Lower lobe of right lung (tissue), 2 donors: ENCODE data around the gene KRABD2.

Experiments
- ATAC-seq, 2 donors: fragments of 200-7000 bp; cut with Tn5 transposase; one replicate each; pipeline ENCODE4 v1.9.1; 2020 to 2022; ENCODE audit warnings: mild to moderate bottlenecking in 2 of 2, moderate library complexity in 2 of 2
- DNase-seq: peaks from one replicate; pipeline ENCODE4 v3.0.0-alpha.2; 2020
- H3K27ac ChIP-seq: fragments of 200-600 bp; one replicate; pipeline ENCODE4 v1.8.0; 2022
- H3K27me3 ChIP-seq: fragments of 200-600 bp; one replicate; pipeline ENCODE4 v1.8.0; 2022; ENCODE audit warnings: low read depth
- H3K36me3 ChIP-seq: fragments of 200-600 bp; one replicate; pipeline ENCODE4 v1.8.0; 2022; ENCODE audit warnings: mild to moderate bottlenecking
- H3K4me1 ChIP-seq: fragments of 200-600 bp; one replicate; pipeline ENCODE4 v1.8.0; 2022
- H3K4me3 ChIP-seq: fragments of 200-600 bp; one replicate; pipeline ENCODE4 v1.8.0; 2022; ENCODE audit warnings: mild to moderate bottlenecking
- H3K9me3 ChIP-seq: fragments of 200-600 bp; one replicate; pipeline ENCODE4 v1.8.0; 2022
- intact Hi-C: fragments of 100-400 bp; cut with DNase I; formaldehyde crosslinking; loops from one replicate; pipeline ENCODE4 v1.11.0; 2022
- TF ChIP-seq, protein P1 (sequence below): fragments of 200-600 bp; IDR thresholded peaks from one replicate; pipeline ENCODE4 v1.8.0; 2022; ENCODE audit warnings: antibody characterized with exemption, mild to moderate bottlenecking
- donor health status: DM: no; HTN: yes; CAD: no; lungs with severe emphysema.

The KRABD2 gene

DNA sequence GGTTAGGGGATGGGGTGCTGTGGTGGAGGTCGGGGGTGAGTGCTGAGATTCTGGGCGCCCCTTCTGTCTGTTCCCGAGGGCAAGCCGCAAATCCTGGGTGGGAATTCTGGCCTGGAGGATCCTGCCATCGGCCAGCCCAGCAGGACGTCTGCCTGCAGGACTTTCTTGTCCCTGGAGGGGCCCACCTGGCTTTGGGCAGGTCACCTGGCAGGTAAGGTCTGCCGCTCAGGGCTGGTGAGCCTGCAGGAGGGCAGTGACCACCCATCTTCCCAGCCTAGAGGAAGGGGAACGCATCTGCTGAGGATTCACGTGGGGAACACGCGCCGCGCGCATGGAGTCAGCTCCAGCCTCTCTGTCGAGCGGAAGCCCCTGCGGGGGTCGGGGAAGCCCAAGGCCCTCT, 15.8 kb upstream of the KRABD2 start:
- intact Hi-C loops: no loop called here
- Histone ChIP-seq H3K27me3 (peaks cover 24% of the 10 kb centered on the region), H3K4me1 (no peaks in the 10 kb centered on the region), H3K9me3 (no peaks in the 10 kb centered on the region), H3K36me3 (no peaks in the 10 kb centered on the region), H3K27ac (no peak overlapping the region), H3K4me3 (no peak overlapping the region)
- DNase-seq: no peak
- TF ChIP-seq, protein P1, sequence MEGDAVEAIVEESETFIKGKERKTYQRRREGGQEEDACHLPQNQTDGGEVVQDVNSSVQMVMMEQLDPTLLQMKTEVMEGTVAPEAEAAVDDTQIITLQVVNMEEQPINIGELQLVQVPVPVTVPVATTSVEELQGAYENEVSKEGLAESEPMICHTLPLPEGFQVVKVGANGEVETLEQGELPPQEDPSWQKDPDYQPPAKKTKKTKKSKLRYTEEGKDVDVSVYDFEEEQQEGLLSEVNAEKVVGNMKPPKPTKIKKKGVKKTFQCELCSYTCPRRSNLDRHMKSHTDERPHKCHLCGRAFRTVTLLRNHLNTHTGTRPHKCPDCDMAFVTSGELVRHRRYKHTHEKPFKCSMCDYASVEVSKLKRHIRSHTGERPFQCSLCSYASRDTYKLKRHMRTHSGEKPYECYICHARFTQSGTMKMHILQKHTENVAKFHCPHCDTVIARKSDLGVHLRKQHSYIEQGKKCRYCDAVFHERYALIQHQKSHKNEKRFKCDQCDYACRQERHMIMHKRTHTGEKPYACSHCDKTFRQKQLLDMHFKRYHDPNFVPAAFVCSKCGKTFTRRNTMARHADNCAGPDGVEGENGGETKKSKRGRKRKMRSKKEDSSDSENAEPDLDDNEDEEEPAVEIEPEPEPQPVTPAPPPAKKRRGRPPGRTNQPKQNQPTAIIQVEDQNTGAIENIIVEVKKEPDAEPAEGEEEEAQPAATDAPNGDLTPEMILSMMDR: no peak
- no peak for ATAC-seq

DNA sequence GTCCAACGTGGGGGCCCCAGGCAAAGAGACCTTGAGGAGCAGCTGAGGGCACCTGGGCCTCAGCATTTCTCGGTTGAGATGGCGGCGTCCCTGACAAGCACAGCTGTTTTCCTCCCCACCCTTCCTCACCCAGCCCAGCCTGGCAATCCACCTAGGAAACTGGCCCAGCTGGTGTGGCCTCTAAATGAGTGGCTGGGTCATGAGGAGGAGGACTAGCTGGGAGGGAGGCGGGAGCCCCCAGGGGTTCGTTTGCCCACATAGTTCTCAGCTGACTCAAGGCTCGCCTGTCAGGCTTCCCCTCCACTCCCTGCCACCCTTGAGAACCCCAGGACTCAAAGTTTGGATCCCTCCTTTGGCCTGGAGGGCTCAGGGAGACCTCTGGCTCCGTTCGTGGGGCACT, 15.2 kb upstream of the KRABD2 start:
- DNase-seq (no peak), ATAC-seq (no peak)
- H3K9me3 ChIP-seq: no peaks in the 10 kb centered on the region
- H3K4me1 ChIP-seq: no peaks in the 10 kb centered on the region
- H3K27ac ChIP-seq: no peak overlapping the region
- TF ChIP-seq, protein P1: no peak
- H3K27me3 ChIP-seq: peaks cover 19% of the 10 kb centered on the region
- no peak overlapping the region for H3K4me3 ChIP-seq
- no peaks in the 10 kb centered on the region for H3K36me3 ChIP-seq
- intact Hi-C loops: no loop called here

DNA sequence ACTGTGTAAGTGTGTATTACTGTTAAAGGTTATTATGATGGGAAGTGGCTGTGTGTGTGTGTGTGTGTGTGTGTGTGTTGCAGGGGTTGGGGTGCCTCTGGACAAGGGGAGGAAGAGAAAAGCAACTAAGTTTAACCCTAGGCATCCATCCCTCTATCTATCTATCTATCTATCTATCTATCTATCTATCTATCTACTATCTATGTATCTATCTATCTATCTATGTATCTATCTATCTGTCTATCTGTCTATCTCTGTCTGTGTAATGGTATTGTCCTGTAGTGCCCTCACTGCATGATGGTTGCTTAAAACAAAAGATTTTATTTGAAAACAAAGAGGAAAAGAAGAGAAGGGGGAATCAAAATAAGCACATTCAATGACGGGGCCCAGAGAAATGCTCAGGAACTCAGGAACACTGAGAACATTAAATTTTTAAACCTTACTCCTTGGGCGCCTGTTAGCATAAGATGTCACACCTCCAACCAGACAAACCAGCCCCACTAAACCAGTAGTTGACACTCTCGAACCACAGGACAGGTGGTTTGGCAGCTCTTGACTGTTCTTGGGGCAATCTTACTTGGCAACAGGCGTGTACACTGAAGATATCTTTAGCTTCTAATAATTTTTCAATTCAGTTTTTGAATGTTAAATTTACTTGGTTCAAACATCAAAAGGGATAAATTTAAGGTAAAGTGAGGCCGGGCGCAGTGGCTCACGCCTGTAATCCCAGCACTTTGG, 11.6 kb upstream of the KRABD2 start:
- intact Hi-C loops: no loop called here
- H3K27ac ChIP-seq: no peak overlapping the region
- no peaks in the 10 kb centered on the region for H3K27me3 ChIP-seq
- no peak for ATAC-seq
- no peaks in the 10 kb centered on the region for H3K9me3 ChIP-seq
- no peak for DNase-seq
- no peak overlapping the region for H3K4me3 ChIP-seq
- TF ChIP-seq, protein P1: no peak
- peaks cover 13% of the 10 kb centered on the region for H3K4me1 ChIP-seq
- no peaks in the 10 kb centered on the region for H3K36me3 ChIP-seq

DNA sequence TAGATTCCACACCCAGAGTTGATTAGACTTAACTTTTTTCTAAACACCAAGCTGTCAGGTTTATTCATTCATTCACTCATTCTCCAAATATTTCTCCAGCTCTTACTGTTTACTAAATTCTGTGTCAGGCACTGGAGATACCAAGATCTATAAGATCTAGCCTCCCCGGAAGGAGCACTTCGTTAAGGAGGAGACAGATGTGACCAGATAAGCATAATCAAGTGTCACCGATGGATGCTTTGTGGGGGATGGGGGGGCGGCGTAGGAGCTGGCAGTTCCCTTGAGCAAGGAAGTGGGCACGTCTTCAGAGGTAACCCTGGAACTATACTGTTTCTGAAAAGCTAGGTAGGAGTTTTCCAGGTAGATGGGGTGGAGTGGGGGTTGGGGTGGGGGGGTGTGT, 10.3 kb upstream of the KRABD2 start:
- Histone ChIP-seq H3K27me3 (no peaks in the 10 kb centered on the region), H3K36me3 (peaks cover 1% of the 10 kb centered on the region), H3K4me3 (no peak overlapping the region), H3K4me1 (peaks cover 18% of the 10 kb centered on the region), H3K27ac (no peak overlapping the region), H3K9me3 (no peaks in the 10 kb centered on the region)
- TF ChIP-seq, protein P1: no peak
- no peak for ATAC-seq
- no peak for DNase-seq
- intact Hi-C loops: no loop called here

DNA sequence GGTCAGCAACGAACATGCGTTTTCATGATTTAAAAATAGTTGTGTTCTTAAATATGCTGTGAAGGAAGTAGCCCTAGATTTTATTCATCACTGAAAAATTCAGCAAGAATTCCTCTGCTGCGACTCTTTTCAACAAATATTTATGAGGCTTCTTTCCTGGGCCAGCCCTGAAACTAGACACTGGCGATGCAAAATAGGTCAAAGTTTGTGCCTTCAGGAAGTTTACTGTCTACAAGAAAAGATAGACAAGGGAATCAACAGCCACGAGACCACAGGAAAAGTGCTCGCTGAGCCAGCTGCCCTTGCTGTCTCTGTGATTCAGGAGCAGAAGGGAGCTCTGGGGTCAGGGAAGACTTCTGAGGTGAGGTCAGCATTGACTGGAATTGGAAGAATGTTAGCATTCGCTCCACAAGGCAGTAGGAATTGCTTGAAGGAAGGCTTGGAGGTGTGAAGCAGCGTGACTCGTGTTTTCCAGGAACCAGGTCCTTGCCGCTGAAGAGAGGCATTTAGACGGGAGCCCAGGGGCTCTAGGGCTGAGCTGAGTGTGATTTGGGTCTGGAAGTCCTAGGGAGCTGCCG, 8.4 kb upstream of the KRABD2 start:
- peaks cover 37% of the 10 kb centered on the region for H3K4me1 ChIP-seq
- H3K27ac ChIP-seq: no peak overlapping the region
- no peak for DNase-seq
- no peak for ATAC-seq
- H3K27me3 ChIP-seq: no peaks in the 10 kb centered on the region
- no peak overlapping the region for H3K4me3 ChIP-seq
- TF ChIP-seq, protein P1: no peak
- H3K9me3 ChIP-seq: no peaks in the 10 kb centered on the region
- intact Hi-C loops: no loop called here
- H3K36me3 ChIP-seq: peaks cover 21% of the 10 kb centered on the region
